ENCODE measurements around the gene KDM2B. TPM values are rescaled to one million over a fixed set of nuclear protein-coding genes. Genes with fewer than 3 reads are reported as not detected.

The KDM2B gene
- total RNA-seq, 1 experiment from 2014 or later, result 49.3 TPM

GRCh38 chr12:121436706-121437105, 144.1 kb downstream of the KDM2B start:
- ChIA-PET POLR2A (ENCODE audit: low non-redundant PET) (no interaction called here), CTCF (no interaction called here)
- H3K36me3 ChIP-seq (ENCODE audit: insufficient read depth, low read length, poor library complexity, severe bottlenecking), result peaks cover 68% of the 10 kb centered on the region
- H3K4me1 ChIP-seq (ENCODE audit: insufficient read depth, low read length, poor library complexity, severe bottlenecking), result no peaks in the 10 kb centered on the region
- H3K4me3 ChIP-seq (ENCODE audit: low read depth, low read length, poor library complexity, severe bottlenecking), result no peak overlapping the region
- intact Hi-C loops (cut with micrococcal nuclease; ENCODE audit: unreplicated experiment), result no loop called here
- H3K9me3 ChIP-seq (ENCODE audit: low read depth, low read length, poor library complexity, severe bottlenecking), result peaks cover 4% of the 10 kb centered on the region
- no TSS peak for BruUV-seq (replicated peaks)
- DNase-seq (ENCODE audit: low spot score), result no peak
- no peak for TF ChIP-seq EZH2 (IDR thresholded peaks at IDR 0.05; ENCODE audit: borderline replicate concordance, low read depth, low read length, poor library complexity, severe bottlenecking)
- H3K27ac ChIP-seq (ENCODE audit: low read depth, low read length, poor library complexity, severe bottlenecking), result no peak overlapping the region
- H3K27me3 ChIP-seq (replicated peaks; ENCODE audit: insufficient read depth, low read depth, low read length, poor library complexity), result no peaks in the 10 kb centered on the region

GRCh38 chr12:121432740-121433480, 147.9 kb downstream of the KDM2B start:
- H3K4me3 ChIP-seq (ENCODE audit: low read depth, low read length, poor library complexity, severe bottlenecking), result no peak overlapping the region
- ChIA-PET CTCF (interaction anchor here (0.7 kb wide), 1 partner anchor 9 kb away, joined by 3 read pairs; no protein-coding TSS in a partner anchor), POLR2A (ENCODE audit: low non-redundant PET) (interaction anchor here (0.6 kb wide), 1 partner anchor 942 kb away, joined by 3 read pairs; no protein-coding TSS in a partner anchor)
- H3K36me3 ChIP-seq (ENCODE audit: insufficient read depth, low read length, poor library complexity, severe bottlenecking), result peaks cover 74% of the 10 kb centered on the region
- no peak for DNase-seq (ENCODE audit: low spot score)
- intact Hi-C loops (cut with micrococcal nuclease; ENCODE audit: unreplicated experiment), result no loop called here
- no TSS peak for BruUV-seq (replicated peaks)
- no peaks in the 10 kb centered on the region for H3K27me3 ChIP-seq (replicated peaks; ENCODE audit: insufficient read depth, low read depth, low read length, poor library complexity)
- H3K9me3 ChIP-seq (ENCODE audit: low read depth, low read length, poor library complexity, severe bottlenecking), result peaks cover 4% of the 10 kb centered on the region
- no peak overlapping the region for H3K27ac ChIP-seq (ENCODE audit: low read depth, low read length, poor library complexity, severe bottlenecking)
- H3K4me1 ChIP-seq (ENCODE audit: insufficient read depth, low read length, poor library complexity, severe bottlenecking), result no peaks in the 10 kb centered on the region
- TF ChIP-seq, protein P1, sequence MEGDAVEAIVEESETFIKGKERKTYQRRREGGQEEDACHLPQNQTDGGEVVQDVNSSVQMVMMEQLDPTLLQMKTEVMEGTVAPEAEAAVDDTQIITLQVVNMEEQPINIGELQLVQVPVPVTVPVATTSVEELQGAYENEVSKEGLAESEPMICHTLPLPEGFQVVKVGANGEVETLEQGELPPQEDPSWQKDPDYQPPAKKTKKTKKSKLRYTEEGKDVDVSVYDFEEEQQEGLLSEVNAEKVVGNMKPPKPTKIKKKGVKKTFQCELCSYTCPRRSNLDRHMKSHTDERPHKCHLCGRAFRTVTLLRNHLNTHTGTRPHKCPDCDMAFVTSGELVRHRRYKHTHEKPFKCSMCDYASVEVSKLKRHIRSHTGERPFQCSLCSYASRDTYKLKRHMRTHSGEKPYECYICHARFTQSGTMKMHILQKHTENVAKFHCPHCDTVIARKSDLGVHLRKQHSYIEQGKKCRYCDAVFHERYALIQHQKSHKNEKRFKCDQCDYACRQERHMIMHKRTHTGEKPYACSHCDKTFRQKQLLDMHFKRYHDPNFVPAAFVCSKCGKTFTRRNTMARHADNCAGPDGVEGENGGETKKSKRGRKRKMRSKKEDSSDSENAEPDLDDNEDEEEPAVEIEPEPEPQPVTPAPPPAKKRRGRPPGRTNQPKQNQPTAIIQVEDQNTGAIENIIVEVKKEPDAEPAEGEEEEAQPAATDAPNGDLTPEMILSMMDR (conservative IDR thresholded peaks at IDR 0.05; ENCODE audit: low read depth, low read length), result no peak
- TF ChIP-seq EZH2 (IDR thresholded peaks at IDR 0.05; ENCODE audit: borderline replicate concordance, low read depth, low read length, poor library complexity, severe bottlenecking), result no peak

- no TSS peak for BruUV-seq (replicated peaks)
- intact Hi-C loops (cut with micrococcal nuclease; ENCODE audit: unreplicated experiment), result no loop called here
- H3K4me3 ChIP-seq (ENCODE audit: low read depth, low read length, poor library complexity, severe bottlenecking), result no peak overlapping the region
- no peak overlapping the region for H3K27ac ChIP-seq (ENCODE audit: low read depth, low read length, poor library complexity, severe bottlenecking)
- TF ChIP-seq, protein P1 (conservative IDR thresholded peaks at IDR 0.05; ENCODE audit: low read depth, low read length), result no peak
- no peak for TF ChIP-seq EZH2 (IDR thresholded peaks at IDR 0.05; ENCODE audit: borderline replicate concordance, low read depth, low read length, poor library complexity, severe bottlenecking)
- peaks cover 80% of the 10 kb centered on the region for H3K36me3 ChIP-seq (ENCODE audit: insufficient read depth, low read length, poor library complexity, severe bottlenecking)
- H3K27me3 ChIP-seq (replicated peaks; ENCODE audit: insufficient read depth, low read depth, low read length, poor library complexity), result no peaks in the 10 kb centered on the region
- no peak for DNase-seq (ENCODE audit: low spot score)
- no peaks in the 10 kb centered on the region for H3K9me3 ChIP-seq (ENCODE audit: low read depth, low read length, poor library complexity, severe bottlenecking)
- H3K4me1 ChIP-seq (ENCODE audit: insufficient read depth, low read length, poor library complexity, severe bottlenecking), result no peaks in the 10 kb centered on the region
- CTCF ChIA-PET, result no interaction called here
- POLR2A ChIA-PET (ENCODE audit: low non-redundant PET), result no interaction called here
Observed at GRCh38 chr12:121430833-121431415, 149.9 kb downstream of the KDM2B start.
